Measurements from ENCODE around the gene CERCAM. TPM values are rescaled to one million over a fixed set of nuclear protein-coding genes. Genes with fewer than 3 reads are reported as not detected.

Gene CERCAM
- total RNA-seq, 2 donors from 2014 or later = 0.25 to 0.42 TPM

GRCh38 chr9:128388150-128388549 lies 32.5 kb upstream of the CERCAM start:
- no peak overlapping the region for H3K4me3 Mint-ChIP-seq
- peaks cover 9% of the 10 kb centered on the region for H3K36me3 Mint-ChIP-seq (ENCODE audit: low read depth)
- ATAC-seq (no peak), DNase-seq (no peak)
- H3K9me3 ChIP-seq (ENCODE audit: control insufficient read depth, low read length, poor library complexity, severe bottlenecking) = no peaks in the 10 kb centered on the region
- H3K27me3 Mint-ChIP-seq = no peaks in the 10 kb centered on the region
- no peaks in the 10 kb centered on the region for H3K4me1 Mint-ChIP-seq
- H3K27ac Mint-ChIP-seq = no peak overlapping the region

GRCh38 chr9:128389395-128390149 lies 31.1 kb upstream of the CERCAM start:
- H3K9me3 ChIP-seq (ENCODE audit: control insufficient read depth, low read length, poor library complexity, severe bottlenecking) = no peaks in the 10 kb centered on the region
- DNase-seq (no peak), ATAC-seq (no peak)
- peaks cover 6% of the 10 kb centered on the region for H3K36me3 Mint-ChIP-seq (ENCODE audit: low read depth)
- H3K4me3 Mint-ChIP-seq = peak overlapping the region; percentile 36
- H3K4me1 Mint-ChIP-seq = no peaks in the 10 kb centered on the region
- H3K27me3 Mint-ChIP-seq = no peaks in the 10 kb centered on the region
- H3K27ac Mint-ChIP-seq = no peak overlapping the region

- H3K27ac Mint-ChIP-seq = no peak overlapping the region
- no peak for DNase-seq
- no peak overlapping the region for H3K4me3 Mint-ChIP-seq
- ATAC-seq = no peak
- H3K36me3 Mint-ChIP-seq (ENCODE audit: low read depth) = peaks cover 3% of the 10 kb centered on the region
- no peaks in the 10 kb centered on the region for H3K9me3 ChIP-seq (ENCODE audit: control insufficient read depth, low read length, poor library complexity, severe bottlenecking)
- H3K27me3 Mint-ChIP-seq = no peaks in the 10 kb centered on the region
- no peaks in the 10 kb centered on the region for H3K4me1 Mint-ChIP-seq
Observed at GRCh38 chr9:128390150-128390812, 30.4 kb upstream of the CERCAM start.

- Mint-ChIP-seq H3K27ac (no peak overlapping the region), H3K36me3 (ENCODE audit: low read depth) (peaks cover 2% of the 10 kb centered on the region), H3K4me1 (no peaks in the 10 kb centered on the region), H3K4me3 (no peak overlapping the region), H3K27me3 (no peaks in the 10 kb centered on the region)
- ATAC-seq = no peak
- no peaks in the 10 kb centered on the region for H3K9me3 ChIP-seq (ENCODE audit: control insufficient read depth, low read length, poor library complexity, severe bottlenecking)
- no peak for DNase-seq
Observed at GRCh38 chr9:128390813-128391711, 29.6 kb upstream of the CERCAM start.

- Mint-ChIP-seq H3K4me1 (peaks cover 2% of the 10 kb centered on the region), H3K36me3 (ENCODE audit: low read depth) (peaks cover 2% of the 10 kb centered on the region), H3K4me3 (no peak overlapping the region), H3K27me3 (no peaks in the 10 kb centered on the region), H3K27ac (no peak overlapping the region)
- ATAC-seq (no peak), DNase-seq (no peak)
- H3K9me3 ChIP-seq (ENCODE audit: control insufficient read depth, low read length, poor library complexity, severe bottlenecking) = no peaks in the 10 kb centered on the region
Observed at GRCh38 chr9:128391956-128392301, 28.7 kb upstream of the CERCAM start.

GRCh38 chr9:128392302-128393144 lies 28.1 kb upstream of the CERCAM start:
- H3K27ac Mint-ChIP-seq = no peak overlapping the region
- no peaks in the 10 kb centered on the region for H3K27me3 Mint-ChIP-seq
- no peaks in the 10 kb centered on the region for H3K9me3 ChIP-seq (ENCODE audit: control insufficient read depth, low read length, poor library complexity, severe bottlenecking)
- H3K4me3 Mint-ChIP-seq = no peak overlapping the region
- ATAC-seq = no peak
- no peak for DNase-seq
- H3K36me3 Mint-ChIP-seq (ENCODE audit: low read depth) = peaks cover 2% of the 10 kb centered on the region
- H3K4me1 Mint-ChIP-seq = peaks cover 6% of the 10 kb centered on the region

GRCh38 chr9:128393145-128393775 lies 27.4 kb upstream of the CERCAM start:
- ATAC-seq = no peak
- peaks cover 8% of the 10 kb centered on the region for H3K4me1 Mint-ChIP-seq
- DNase-seq = no peak
- no peaks in the 10 kb centered on the region for H3K9me3 ChIP-seq (ENCODE audit: control insufficient read depth, low read length, poor library complexity, severe bottlenecking)
- peaks cover 2% of the 10 kb centered on the region for H3K36me3 Mint-ChIP-seq (ENCODE audit: low read depth)
- no peaks in the 10 kb centered on the region for H3K27me3 Mint-ChIP-seq
- no peak overlapping the region for H3K4me3 Mint-ChIP-seq
- H3K27ac Mint-ChIP-seq = no peak overlapping the region

- ATAC-seq = no peak
- DNase-seq = no peak
- no peaks in the 10 kb centered on the region for H3K9me3 ChIP-seq (ENCODE audit: control insufficient read depth, low read length, poor library complexity, severe bottlenecking)
- peaks cover 2% of the 10 kb centered on the region for H3K36me3 Mint-ChIP-seq (ENCODE audit: low read depth)
- no peaks in the 10 kb centered on the region for H3K27me3 Mint-ChIP-seq
- H3K27ac Mint-ChIP-seq = no peak overlapping the region
- peaks cover 8% of the 10 kb centered on the region for H3K4me1 Mint-ChIP-seq
- no peak overlapping the region for H3K4me3 Mint-ChIP-seq
Observed at GRCh38 chr9:128393970-128394369, 26.7 kb upstream of the CERCAM start.

- DNase-seq (no peak), ATAC-seq (no peak)
- no peaks in the 10 kb centered on the region for H3K9me3 ChIP-seq (ENCODE audit: control insufficient read depth, low read length, poor library complexity, severe bottlenecking)
- H3K36me3 Mint-ChIP-seq (ENCODE audit: low read depth) = peaks cover 2% of the 10 kb centered on the region
- peak overlapping the region; percentile 33 for H3K4me3 Mint-ChIP-seq
- H3K27me3 Mint-ChIP-seq = no peaks in the 10 kb centered on the region
- no peak overlapping the region for H3K27ac Mint-ChIP-seq
- peaks cover 8% of the 10 kb centered on the region for H3K4me1 Mint-ChIP-seq
Observed at GRCh38 chr9:128394379-128395168, 26.1 kb upstream of the CERCAM start.

- Mint-ChIP-seq H3K4me1 (peaks cover 8% of the 10 kb centered on the region), H3K27ac (no peak overlapping the region), H3K27me3 (no peaks in the 10 kb centered on the region), H3K4me3 (no peak overlapping the region), H3K36me3 (ENCODE audit: low read depth) (peaks cover 2% of the 10 kb centered on the region)
- peak; percentile 23 for ATAC-seq
- DNase-seq = no peak
- H3K9me3 ChIP-seq (ENCODE audit: control insufficient read depth, low read length, poor library complexity, severe bottlenecking) = no peaks in the 10 kb centered on the region
Observed at GRCh38 chr9:128396970-128397613, 23.6 kb upstream of the CERCAM start.

- no peak overlapping the region for H3K4me3 Mint-ChIP-seq
- H3K27ac Mint-ChIP-seq = no peak overlapping the region
- DNase-seq (no peak), ATAC-seq (no peak)
- peaks cover 8% of the 10 kb centered on the region for H3K4me1 Mint-ChIP-seq
- no peaks in the 10 kb centered on the region for H3K27me3 Mint-ChIP-seq
- no peaks in the 10 kb centered on the region for H3K9me3 ChIP-seq (ENCODE audit: control insufficient read depth, low read length, poor library complexity, severe bottlenecking)
- no peaks in the 10 kb centered on the region for H3K36me3 Mint-ChIP-seq (ENCODE audit: low read depth)
Observed at GRCh38 chr9:128397831-128398230, 22.8 kb upstream of the CERCAM start.
